Suprapubic skin (tissue), 3 donors: Measurements from ENCODE around the gene CACYBP.

Experiments
- CTCF ChIP-seq, 2 donors: fragments of 200-600 bp in 1 of 2; fragments of 450-650 bp in 1 of 2; sonication (generic) in 1 of 2; IDR thresholded peaks; one replicate each; pipeline ENCODE4 v1.5.1; 2016 to 2019; ENCODE audit warnings: antibody characterized with exemption in 2 of 2, mild to moderate bottlenecking in 1 of 2, moderate library complexity in 1 of 2
- POLR2A ChIP-seq, 2 donors: fragments of 450-650 bp; IDR thresholded peaks; one replicate each; pipeline ENCODE4 v1.6.1; 2017; ENCODE audit warnings: antibody characterized with exemption in 2 of 2, mild to moderate bottlenecking in 2 of 2, moderate library complexity in 2 of 2

GRCh38 chr1:174995916-174996315, 3.8 kb upstream of the CACYBP start:
- TF ChIP-seq POLR2A (IDR thresholded peaks at IDR 0.05), result no peak
- TF ChIP-seq CTCF (IDR thresholded peaks at IDR 0.05), result no peak
